Esophagus muscularis mucosa (tissue), 2 donors: Measurements from ENCODE around the gene VPS13C.

Experiments used
- POLR2A ChIP-seq: fragments of 450-650 bp; IDR thresholded peaks from one replicate; pipeline ENCODE4 v1.6.1; 2017; ENCODE audit warnings: antibody characterized with exemption, moderate library complexity, mild to moderate bottlenecking, low read depth
- POLR2AphosphoS5 ChIP-seq, 2 donors: sonication (generic); formaldehyde crosslinking; IDR thresholded peaks; one replicate each; pipeline ENCODE4 v1.6.1; 2017; ENCODE audit warnings: antibody characterized with exemption in 2 of 2

- TF ChIP-seq POLR2A (no peak), POLR2AphosphoS5 (IDR thresholded peaks at IDR 0.05) (no peak)
Observed at GRCh38 chr15:62051166-62051565, 9.1 kb downstream of the VPS13C start.
